ENCODE results near the gene FARP1.

- TF ChIP-seq EZH2 (IDR thresholded peaks at IDR 0.05) (no peak), POLR2AphosphoS5 (IDR thresholded peaks at IDR 0.05; ENCODE audit: borderline replicate concordance, low read depth, low read length) (no peak), FOXP2 (optimal IDR thresholded peaks at IDR 0.05; ENCODE audit: control extremely low read depth, extremely low read length, insufficient read depth) (no peak)
These were observed 350.3 kb downstream of the FARP1 start for GRCh38 chr13:98493042-98493712.

Data from SK-N-MC (cell line).